ENCODE data around the gene ATAD3C. TPM values are rescaled to one million over a fixed set of nuclear protein-coding genes. Genes with fewer than 3 reads are reported as not detected.
"Not testable (repeated sequence)": the region's sequence is repeated elsewhere in the genome, so short reads cannot be mapped to it uniquely, and the experiment has no call there.

The ATAD3C gene
- polyA plus RNA-seq, 3 donors, result not detected

DNA sequence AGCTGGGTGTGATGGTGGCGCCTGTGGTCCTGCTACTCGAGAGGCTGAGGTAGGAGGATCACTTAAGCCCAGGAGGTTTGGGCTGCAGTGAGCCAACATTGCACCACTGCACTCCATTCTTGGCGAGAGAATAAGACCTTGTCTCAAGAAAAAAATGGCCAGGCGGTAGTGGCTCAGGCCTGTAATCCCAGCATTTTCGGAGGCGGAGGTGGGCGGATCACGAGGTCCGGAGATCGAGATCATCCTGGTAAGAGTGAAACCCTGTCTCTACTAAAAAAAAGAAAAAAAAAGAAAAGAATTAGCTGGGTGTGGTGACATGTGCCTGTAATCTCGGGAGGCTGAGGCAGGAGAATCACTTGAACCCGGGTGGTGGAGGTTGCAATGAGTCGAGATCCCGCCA, 33.4 kb downstream of the ATAD3C start:
- Histone ChIP-seq H3K27me3 (ENCODE audit: control insufficient read depth in 2 of 2, insufficient read depth in 2 of 2, low read length in 2 of 2) (no peaks in the 10 kb centered on the region), H3K4me1 (ENCODE audit: control insufficient read depth in 1 of 2, insufficient read depth in 2 of 2, low read length in 2 of 2) (no peaks in the 10 kb centered on the region), H3K36me3 (replicated peaks in 1 of 2; ENCODE audit: control insufficient read depth in 1 of 2, insufficient read depth in 2 of 2, low read length in 2 of 2) (peaks cover 48 to 54% of the 10 kb centered on the region in 2 donors), H3K4me2 (replicated peaks; ENCODE audit: extremely low read depth, low read length, poor library complexity, severe bottlenecking) (no peak overlapping the region), H3K9ac (ENCODE audit: insufficient read depth, low read length, poor library complexity, severe bottlenecking) (no peak overlapping the region), H3K9me3 (replicated peaks in 1 of 2; ENCODE audit: control insufficient read depth in 1 of 2, insufficient read depth in 1 of 2, low read length in 2 of 2) (no peaks in the 10 kb centered on the region), H2AFZ (ENCODE audit: insufficient read depth, low read depth, low read length, poor library complexity, severe bottlenecking) (no peak overlapping the region), H3K4me3 (replicated peaks in 1 of 3; ENCODE audit: low read depth in 2 of 3, low read length in 3 of 3) (no peak overlapping the region), H4K20me1 (ENCODE audit: insufficient read depth, low read length) (no peaks in the 10 kb centered on the region), H3K79me2 (ENCODE audit: insufficient read depth, low read length) (no peaks in the 10 kb centered on the region), H3K27ac (ENCODE audit: low read depth in 1 of 2, low read length in 2 of 2) (no peak overlapping the region)
- peaks cover 0 to 3% (median 0%) of the 10 kb centered on the region in 7 donors for H3K9me3 Mint-ChIP-seq
- H3K4me1 Mint-ChIP-seq, result no peaks in the 10 kb centered on the region
- H3K27me3 Mint-ChIP-seq (ENCODE audit: low read depth in 3 of 3), result peaks cover 0 to 2% (median 0%) of the 10 kb centered on the region in 3 donors
- no peak overlapping the region for H3K4me3 Mint-ChIP-seq
- TF ChIP-seq, protein P1, sequence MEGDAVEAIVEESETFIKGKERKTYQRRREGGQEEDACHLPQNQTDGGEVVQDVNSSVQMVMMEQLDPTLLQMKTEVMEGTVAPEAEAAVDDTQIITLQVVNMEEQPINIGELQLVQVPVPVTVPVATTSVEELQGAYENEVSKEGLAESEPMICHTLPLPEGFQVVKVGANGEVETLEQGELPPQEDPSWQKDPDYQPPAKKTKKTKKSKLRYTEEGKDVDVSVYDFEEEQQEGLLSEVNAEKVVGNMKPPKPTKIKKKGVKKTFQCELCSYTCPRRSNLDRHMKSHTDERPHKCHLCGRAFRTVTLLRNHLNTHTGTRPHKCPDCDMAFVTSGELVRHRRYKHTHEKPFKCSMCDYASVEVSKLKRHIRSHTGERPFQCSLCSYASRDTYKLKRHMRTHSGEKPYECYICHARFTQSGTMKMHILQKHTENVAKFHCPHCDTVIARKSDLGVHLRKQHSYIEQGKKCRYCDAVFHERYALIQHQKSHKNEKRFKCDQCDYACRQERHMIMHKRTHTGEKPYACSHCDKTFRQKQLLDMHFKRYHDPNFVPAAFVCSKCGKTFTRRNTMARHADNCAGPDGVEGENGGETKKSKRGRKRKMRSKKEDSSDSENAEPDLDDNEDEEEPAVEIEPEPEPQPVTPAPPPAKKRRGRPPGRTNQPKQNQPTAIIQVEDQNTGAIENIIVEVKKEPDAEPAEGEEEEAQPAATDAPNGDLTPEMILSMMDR (IDR thresholded peaks at IDR 0.05), result no peak
- peak overlapping the region in 1 of 7 donors; percentile 53 for H3K27ac Mint-ChIP-seq
- WGBS (ENCODE audit: insufficient coverage), result 98% methylated on average over 9 of the region's 14 CpGs
- no peak for DNase-seq
- peaks cover 43 to 72% of the 10 kb centered on the region in 2 donors for H3K36me3 Mint-ChIP-seq
- intact Hi-C loops (cut with micrococcal nuclease), result no loop called here

DNA sequence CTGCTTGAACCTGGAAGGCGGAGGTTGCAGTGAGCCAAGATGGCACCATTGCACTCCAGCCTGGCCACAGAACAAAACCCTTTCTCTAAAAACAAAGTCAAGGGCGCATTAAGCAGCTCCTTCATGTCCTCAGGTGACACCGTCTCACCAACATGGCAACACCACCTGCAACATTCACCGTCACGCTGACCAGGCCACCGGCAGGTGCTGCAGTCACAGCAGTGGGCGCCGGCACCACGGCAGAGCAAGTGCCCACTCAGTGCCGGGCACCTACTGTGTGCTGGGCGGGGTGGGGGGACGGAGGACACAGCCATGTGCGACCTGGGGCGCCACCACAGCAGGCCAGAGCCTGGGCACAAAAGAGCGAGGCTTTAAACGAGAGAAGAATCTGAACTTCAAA, 34.2 kb downstream of the ATAD3C start:
- intact Hi-C loops (cut with micrococcal nuclease), result no loop called here
- no peaks in the 10 kb centered on the region for H3K79me2 ChIP-seq (ENCODE audit: insufficient read depth, low read length)
- Mint-ChIP-seq H3K27me3 (ENCODE audit: low read depth in 3 of 3) (peaks cover 0 to 2% (median 0%) of the 10 kb centered on the region in 3 donors), H3K9me3 (peaks cover 0 to 3% (median 0%) of the 10 kb centered on the region in 7 donors), H3K27ac (no peak overlapping the region), H3K4me3 (no peak overlapping the region), H3K36me3 (peaks cover 44 to 74% of the 10 kb centered on the region in 2 donors), H3K4me1 (no peaks in the 10 kb centered on the region)
- peaks cover 42 to 56% of the 10 kb centered on the region in 2 donors for H3K36me3 ChIP-seq (replicated peaks in 1 of 2; ENCODE audit: control insufficient read depth in 1 of 2, insufficient read depth in 2 of 2, low read length in 2 of 2)
- H3K4me2 ChIP-seq (replicated peaks; ENCODE audit: extremely low read depth, low read length, poor library complexity, severe bottlenecking), result no peak overlapping the region
- no peak overlapping the region for H3K9ac ChIP-seq (ENCODE audit: insufficient read depth, low read length, poor library complexity, severe bottlenecking)
- no peaks in the 10 kb centered on the region for H3K4me1 ChIP-seq (ENCODE audit: control insufficient read depth in 1 of 2, insufficient read depth in 2 of 2, low read length in 2 of 2)
- H4K20me1 ChIP-seq (ENCODE audit: insufficient read depth, low read length), result no peaks in the 10 kb centered on the region
- 93% methylated on average over 15 of the region's 16 CpGs for WGBS (ENCODE audit: insufficient coverage)
- DNase-seq, result no peak
- H3K4me3 ChIP-seq (replicated peaks in 1 of 3; ENCODE audit: low read depth in 2 of 3, low read length in 3 of 3), result no peak overlapping the region
- H3K9me3 ChIP-seq (replicated peaks in 1 of 2; ENCODE audit: control insufficient read depth in 1 of 2, insufficient read depth in 1 of 2, low read length in 2 of 2), result no peaks in the 10 kb centered on the region
- no peak overlapping the region for H3K27ac ChIP-seq (ENCODE audit: low read depth in 1 of 2, low read length in 2 of 2)
- TF ChIP-seq, protein P1 (IDR thresholded peaks at IDR 0.05), result no peak
- no peaks in the 10 kb centered on the region for H3K27me3 ChIP-seq (ENCODE audit: control insufficient read depth in 2 of 2, insufficient read depth in 2 of 2, low read length in 2 of 2)
- H2AFZ ChIP-seq (ENCODE audit: insufficient read depth, low read depth, low read length, poor library complexity, severe bottlenecking), result no peak overlapping the region

DNA sequence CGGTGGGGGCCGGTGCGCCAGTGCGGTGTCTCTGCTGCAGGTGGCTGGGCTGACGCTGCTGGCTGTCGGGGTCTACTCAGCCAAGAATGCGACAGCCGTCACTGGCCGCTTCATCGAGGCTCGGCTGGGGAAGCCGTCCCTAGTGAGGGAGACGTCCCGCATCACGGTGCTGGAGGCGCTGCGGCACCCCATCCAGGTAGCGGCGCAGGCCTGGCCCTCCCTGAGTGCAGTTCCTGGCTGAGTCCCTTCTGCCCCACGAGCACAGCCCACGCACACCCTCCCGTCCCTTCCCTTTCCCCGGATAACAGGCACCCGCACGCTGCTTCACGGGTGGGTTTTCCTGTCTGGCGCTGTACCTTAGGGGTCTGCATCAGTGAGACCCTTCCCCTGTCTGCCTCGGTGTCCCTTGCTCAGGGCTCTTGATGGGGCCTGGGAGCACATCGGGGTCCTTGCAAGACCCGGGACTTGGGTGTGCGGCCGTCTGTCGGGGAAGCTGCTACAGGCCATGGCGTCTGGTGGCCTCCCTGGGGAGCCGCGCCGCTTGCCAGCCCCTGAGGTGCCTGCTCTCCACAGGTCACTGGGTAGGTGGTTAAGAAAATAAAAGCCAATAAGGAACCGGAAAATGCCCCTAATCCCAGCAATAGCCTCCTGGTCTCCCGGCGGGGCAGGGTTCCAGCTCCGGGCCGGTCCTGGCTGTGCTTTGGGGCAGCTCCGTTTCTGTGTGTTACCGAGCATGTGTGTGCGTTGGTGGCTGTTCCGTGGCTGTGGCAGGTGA, 35.7 kb downstream of the ATAD3C start:
- H2AFZ ChIP-seq (ENCODE audit: insufficient read depth, low read depth, low read length, poor library complexity, severe bottlenecking); H3K4me2 ChIP-seq (replicated peaks; ENCODE audit: extremely low read depth, low read length, poor library complexity, severe bottlenecking); H3K79me2 ChIP-seq (ENCODE audit: insufficient read depth, low read length); H4K20me1 ChIP-seq (ENCODE audit: insufficient read depth, low read length); H3K4me1 Mint-ChIP-seq; H3K27ac Mint-ChIP-seq; intact Hi-C loops (cut with micrococcal nuclease); H3K9me3 ChIP-seq (replicated peaks in 1 of 2; ENCODE audit: control insufficient read depth in 1 of 2, insufficient read depth in 1 of 2, low read length in 2 of 2); DNase-seq; H3K9ac ChIP-seq (ENCODE audit: insufficient read depth, low read length, poor library complexity, severe bottlenecking); H3K4me3 ChIP-seq (replicated peaks in 1 of 3; ENCODE audit: low read depth in 2 of 3, low read length in 3 of 3); H3K27ac ChIP-seq (ENCODE audit: low read depth in 1 of 2, low read length in 2 of 2); H3K27me3 Mint-ChIP-seq (ENCODE audit: low read depth in 3 of 3); H3K4me1 ChIP-seq (ENCODE audit: control insufficient read depth in 1 of 2, insufficient read depth in 2 of 2, low read length in 2 of 2); H3K27me3 ChIP-seq (ENCODE audit: control insufficient read depth in 2 of 2, insufficient read depth in 2 of 2, low read length in 2 of 2); H3K9me3 Mint-ChIP-seq; H3K4me3 Mint-ChIP-seq: not testable (repeated sequence)
- H3K36me3 Mint-ChIP-seq, result peaks cover 45 to 77% of the 10 kb centered on the region in 2 donors
- WGBS (ENCODE audit: insufficient coverage), result 95% methylated on average over 7 of the region's 46 CpGs
- H3K36me3 ChIP-seq (replicated peaks in 1 of 2; ENCODE audit: control insufficient read depth in 1 of 2, insufficient read depth in 2 of 2, low read length in 2 of 2), result peaks cover 44 to 59% of the 10 kb centered on the region in 2 donors
